SK-N-DZ (cell line): Measurements from ENCODE around the gene AAMP.
A peak's percentile ranks its signal among the peaks of the same experiment; 100 is the strongest.

Experiments
- DNase-seq: peaks from one replicate; pipeline ENCODE4 v3.0.0-alpha.2; 2015; ENCODE audit warnings: low spot score

Gene AAMP

GRCh38 chr2:218224186-218224585 is 45.8 kb downstream of the AAMP start:
- DNase-seq: no peak

GRCh38 chr2:218223046-218223445 is 46.9 kb downstream of the AAMP start:
- DNase-seq: no peak

GRCh38 chr2:218221000-218221399 is 48.9 kb downstream of the AAMP start:
- no peak for DNase-seq

- DNase-seq: no peak
These were observed 50.0 kb downstream of the AAMP start for GRCh38 chr2:218219934-218220333.

- no peak for DNase-seq
These were observed 51.4 kb downstream of the AAMP start for GRCh38 chr2:218218268-218219185.

- DNase-seq: peak; percentile 27
These were observed 52.3 kb downstream of the AAMP start for GRCh38 chr2:218217360-218218267.

GRCh38 chr2:218216674-218217359 is 53.1 kb downstream of the AAMP start, which contains the start of gene ARPC2:
ARPC2 (plus strand) TSS chr2:218217189; CDS start chr2:218217471, 282 bp downstream.
- peak; percentile 90 for DNase-seq

GRCh38 chr2:218216336-218216673 is 53.6 kb downstream of the AAMP start:
- no peak for DNase-seq
